Smooth muscle cell (in vitro differentiated cells): ENCODE data around the gene CPNE1. TPM values are rescaled to one million over a fixed set of nuclear protein-coding genes. Genes with fewer than 3 reads are reported as not detected.

ENCODE experiments used
- DNase-seq: peaks from one replicate; lab custom pipeline; 2025; ENCODE audit not compliant: unreplicated experiment; lab: John Stamatoyannopoulos, UW
- H2AFZ ChIP-seq: fragments of 200-600 bp; sonication (generic); 2 replicates; pipeline ENCODE4 v1.6.0; 2016; ENCODE audit warnings: antibody characterized with exemption, low read depth, mild to moderate bottlenecking
- H3F3A ChIP-seq: fragments of 200-600 bp; sonication (generic); 2 replicates; pipeline ENCODE4 v1.6.0; 2017; ENCODE audit warnings: antibody characterized with exemption, low read depth
- H3K27ac ChIP-seq: fragments of 200-600 bp; sonication (generic); 2 replicates; pipeline ENCODE4 v1.5.1; 2016; ENCODE audit warnings: low read depth, mild to moderate bottlenecking
- H3K27me3 ChIP-seq: fragments of 200-600 bp; sonication (generic); 2 replicates; pipeline ENCODE4 v1.6.1; 2016; ENCODE audit warnings: low read depth, mild to moderate bottlenecking
- H3K36me3 ChIP-seq: fragments of 200-600 bp; sonication (generic); 2 replicates; pipeline ENCODE4 v1.5.1; 2016; ENCODE audit warnings: low read depth
- H3K4me1 ChIP-seq: fragments of 200-600 bp; sonication (generic); 2 replicates; pipeline ENCODE4 v1.5.1; 2016; ENCODE audit warnings: low read depth
- H3K4me2 ChIP-seq: fragments of 200-600 bp; sonication (generic); 2 replicates; pipeline ENCODE4 v1.6.0; 2016; ENCODE audit warnings: mild to moderate bottlenecking
- H3K4me3 ChIP-seq: fragments of 200-600 bp; sonication (generic); 2 replicates; pipeline ENCODE4 v1.5.1; 2016; ENCODE audit warnings: mild to moderate bottlenecking
- H3K79me2 ChIP-seq: fragments of 200-600 bp; sonication (generic); 2 replicates; pipeline ENCODE4 v1.6.0; 2016; ENCODE audit warnings: low read depth, mild to moderate bottlenecking
- H3K9ac ChIP-seq: fragments of 200-600 bp; sonication (generic); 2 replicates; pipeline ENCODE4 v1.6.0; 2016; ENCODE audit warnings: low read depth
- H3K9me3 ChIP-seq: fragments of 200-600 bp; sonication (generic); replicated peaks from 2 replicates; pipeline ENCODE4 v1.5.1; 2016; ENCODE audit warnings: low read depth
- H4K20me1 ChIP-seq: fragments of 200-600 bp; sonication (generic); 2 replicates; pipeline ENCODE4 v1.6.0; 2016; ENCODE audit warnings: low read depth
- CTCF ChIP-seq: fragments of 200-600 bp; sonication (generic); IDR thresholded peaks from 2 replicates; pipeline ENCODE4 v1.5.1; 2017; ENCODE audit warnings: borderline replicate concordance, mild to moderate bottlenecking, antibody characterized with exemption; ENCODE audit not compliant: insufficient read depth, poor library complexity, severe bottlenecking
- WGBS: methylation state at CpG from one replicate; pipeline ENCODE4 v1.1.7; 2016; ENCODE audit warnings: low lambda C conversion rate; 5-methylcytosine and 5-hydroxymethylcytosine counted together
- polyA plus RNA-seq: library from polyadenylated mRNA; unstranded; fragments of >200 nt; fragmentation: Nextera tagmentation; extraction: Ambion mirVana; gene quantifications from 2 replicates; pipeline ENCODE4 v1.2.1, GENCODE V29; 2016
- total RNA-seq: library from RNA; depleted of rRNA; stranded (reverse); fragments of >200 nt; gene quantifications from 2 replicates; pipeline ENCODE4 v1.2.3, GENCODE V29; 2014

CPNE1 gene
- total and polyA plus RNA-seq, 2 experiments from 2014 or later = 140 to 156 TPM

DNA sequence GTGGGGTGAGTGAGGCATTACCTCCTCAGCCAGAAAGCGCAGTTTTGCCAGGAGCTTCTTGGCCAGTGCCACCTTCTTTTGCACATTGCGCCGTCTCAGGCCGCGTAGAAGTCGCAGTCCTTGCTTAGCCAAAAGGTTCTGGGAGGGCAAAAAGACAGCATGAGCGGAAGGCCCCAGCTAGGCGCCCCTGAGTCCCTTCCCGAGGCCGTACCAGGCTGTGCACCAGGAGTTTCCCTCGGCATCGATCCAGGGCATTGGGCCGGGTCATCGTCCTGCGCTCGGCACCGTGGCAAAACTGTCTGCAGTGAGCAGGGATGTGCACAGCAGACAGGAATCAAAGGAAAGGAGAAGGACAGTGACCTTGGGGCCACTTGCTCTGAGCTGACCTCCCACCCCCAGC is 69.2 kb downstream of the CPNE1 start:
- H3K36me3 ChIP-seq = no peaks in the 10 kb centered on the region
- H3K4me2 ChIP-seq = no peak overlapping the region
- 93% methylated on average over 17 of the region's 17 CpGs for WGBS
- TF ChIP-seq CTCF = no peak
- H4K20me1 ChIP-seq = no peaks in the 10 kb centered on the region
- no peak overlapping the region for H3K9ac ChIP-seq
- no peaks in the 10 kb centered on the region for H3K4me1 ChIP-seq
- H3K79me2 ChIP-seq = no peaks in the 10 kb centered on the region
- no peak overlapping the region for H3K27ac ChIP-seq
- no peak overlapping the region for H3K4me3 ChIP-seq
- no peaks in the 10 kb centered on the region for H3K9me3 ChIP-seq
- DNase-seq = no peak
- H3F3A ChIP-seq = no peaks in the 10 kb centered on the region
- H3K27me3 ChIP-seq = peaks cover 23% of the 10 kb centered on the region
- no peak overlapping the region for H2AFZ ChIP-seq

GRCh38 chr20:35592339-35592974 is 72.2 kb downstream of the CPNE1 start:
- Histone ChIP-seq H3K36me3 (no peaks in the 10 kb centered on the region), H3K4me3 (no peak overlapping the region), H3F3A (no peaks in the 10 kb centered on the region), H3K9ac (no peak overlapping the region), H3K27me3 (no peaks in the 10 kb centered on the region), H3K27ac (no peak overlapping the region), H3K4me2 (no peak overlapping the region), H4K20me1 (no peaks in the 10 kb centered on the region), H2AFZ (no peak overlapping the region), H3K9me3 (no peaks in the 10 kb centered on the region), H3K4me1 (no peaks in the 10 kb centered on the region), H3K79me2 (no peaks in the 10 kb centered on the region)
- TF ChIP-seq CTCF = no peak
- WGBS = 55% methylated on average over 2 of the region's 2 CpGs
- no peak for DNase-seq

DNA sequence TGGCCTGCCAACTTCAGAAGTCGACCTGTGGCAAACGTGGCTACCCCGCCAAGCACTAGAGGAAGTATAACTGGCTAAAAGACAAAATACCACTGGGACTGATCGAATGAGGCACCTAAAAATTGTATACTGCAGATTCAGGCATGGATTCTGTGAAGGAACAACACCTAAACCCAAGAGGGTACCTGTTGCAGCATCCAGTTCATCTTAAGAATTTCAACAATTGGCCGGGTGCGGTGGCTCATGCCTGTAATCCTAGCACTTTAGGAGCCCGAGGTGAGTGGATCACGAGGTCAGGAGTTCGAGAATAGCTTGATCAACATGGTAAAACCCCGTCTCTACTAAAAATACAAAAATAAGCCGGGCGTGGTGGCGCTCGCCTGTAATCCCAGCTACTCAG is 76.3 kb downstream of the CPNE1 start:
- WGBS = 96% methylated on average over 13 of the region's 14 CpGs
- TF ChIP-seq CTCF = no peak
- H3K9me3 ChIP-seq = no peaks in the 10 kb centered on the region

GRCh38 chr20:35587436-35587835 is 77.3 kb downstream of the CPNE1 start:
- TF ChIP-seq CTCF = no peak
- no peaks in the 10 kb centered on the region for H3K4me1 ChIP-seq
- no peak overlapping the region for H3K4me3 ChIP-seq
- no peaks in the 10 kb centered on the region for H3F3A ChIP-seq
- no peak overlapping the region for H2AFZ ChIP-seq
- H3K9ac ChIP-seq = no peak overlapping the region
- H3K27me3 ChIP-seq = no peaks in the 10 kb centered on the region
- WGBS = 95% methylated on average over 2 of the region's 2 CpGs
- H3K36me3 ChIP-seq = no peaks in the 10 kb centered on the region
- no peak for DNase-seq
- no peaks in the 10 kb centered on the region for H3K79me2 ChIP-seq
- H3K27ac ChIP-seq = no peak overlapping the region
- H4K20me1 ChIP-seq = no peaks in the 10 kb centered on the region
- H3K9me3 ChIP-seq = no peaks in the 10 kb centered on the region
- H3K4me2 ChIP-seq = no peak overlapping the region

More for the DNA sequence above, 76.3 kb downstream of the CPNE1 start:
- DNase-seq = no peak
- no peaks in the 10 kb centered on the region for H3F3A ChIP-seq
- H3K27me3 ChIP-seq = no peaks in the 10 kb centered on the region
- no peak overlapping the region for H2AFZ ChIP-seq
- no peaks in the 10 kb centered on the region for H3K4me1 ChIP-seq
- no peaks in the 10 kb centered on the region for H3K36me3 ChIP-seq
- no peak overlapping the region for H3K4me3 ChIP-seq
- H4K20me1 ChIP-seq = no peaks in the 10 kb centered on the region
- no peak overlapping the region for H3K9ac ChIP-seq
- H3K4me2 ChIP-seq = no peak overlapping the region
- no peak overlapping the region for H3K27ac ChIP-seq
- no peaks in the 10 kb centered on the region for H3K79me2 ChIP-seq
